Breast epithelium (tissue), 4 donors: Measurements from ENCODE around the gene BBS12. TPM values are rescaled to one million over a fixed set of nuclear protein-coding genes. Genes with fewer than 3 reads are reported as not detected.

Experiments used
- DNase-seq, 2 donors: peaks; one replicate each; pipeline ENCODE4 v3.0.0-alpha.2; 2019; ENCODE audit warnings: low spot score in 2 of 2
- H3K27ac ChIP-seq, 2 donors: fragments of 200-600 bp; sonication (generic) in 1 of 2; one replicate each; pipeline ENCODE4 v1.5.1; 2016 to 2019; ENCODE audit warnings: mild to moderate bottlenecking in 1 of 2
- H3K27me3 ChIP-seq, 2 donors: fragments of 200-600 bp; sonication (generic) in 1 of 2; one replicate each; pipeline versions ENCODE4 v1.5.1 to v1.6.0; 2017 to 2019; ENCODE audit warnings: control low read depth in 1 of 2, mild to moderate bottlenecking in 1 of 2
- H3K36me3 ChIP-seq: fragments of 200-600 bp; one replicate; pipeline ENCODE4 v1.5.1; 2019
- H3K4me1 ChIP-seq, 2 donors: fragments of 200-600 bp; sonication (generic); one replicate each; pipeline ENCODE4 v1.5.1; 2016 to 2019; ENCODE audit warnings: control low read depth in 1 of 2
- H3K4me3 ChIP-seq, 3 donors: fragments of 200-600 bp; sonication (generic); 1 replicate in 2 of 3; 2 replicates in 1 of 3; pipeline ENCODE4 v1.5.1; 2016 to 2019; ENCODE audit warnings: mild to moderate bottlenecking in 3 of 3, moderate library complexity in 2 of 3
- H3K9me3 ChIP-seq, 2 donors: fragments of 200-600 bp; sonication (generic) in 1 of 2; one replicate each; pipeline ENCODE4 v1.5.1; 2016 to 2019; ENCODE audit warnings: control low read depth in 1 of 2
- CTCF ChIP-seq, 3 donors: fragments of 450-650 bp; IDR thresholded peaks; one replicate each; pipeline ENCODE4 v1.5.1; 2016 to 2017; ENCODE audit warnings: antibody characterized with exemption in 3 of 3, mild to moderate bottlenecking in 3 of 3, moderate library complexity in 3 of 3
- POLR2A ChIP-seq: fragments of 450-650 bp; IDR thresholded peaks from one replicate; pipeline ENCODE4 v1.6.1; 2016; ENCODE audit warnings: antibody characterized with exemption, mild to moderate bottlenecking, moderate library complexity
- POLR2AphosphoS5 ChIP-seq, 3 donors: sonication (generic); formaldehyde crosslinking; IDR thresholded peaks; one replicate each; pipeline ENCODE4 v1.6.1; 2017; ENCODE audit warnings: antibody characterized with exemption in 3 of 3
- intact Hi-C: fragments of 100-400 bp; cut with DNase I; formaldehyde crosslinking; loops from one replicate; pipeline ENCODE4 v1.15.1; 2023; ENCODE audit warnings: low total_unique reads
- total RNA-seq, 3 donors: library from RNA; depleted of rRNA; stranded (reverse); fragments of >200 nt; gene quantifications; one replicate each; pipeline ENCODE4 v1.1.0, GENCODE V29; 2016

Gene BBS12
- total RNA-seq, 3 donors from 2014 or later, result 2.7 to 15.2 (median 5.6) TPM

GRCh38 chr4:122772986-122773385 lies 40.5 kb downstream of the BBS12 start:
- no peak for DNase-seq
- Histone ChIP-seq H3K4me1 (peaks cover 0 to 4% of the 10 kb centered on the region in 2 donors), H3K27me3 (no peaks in the 10 kb centered on the region), H3K9me3 (no peaks in the 10 kb centered on the region), H3K4me3 (no peak overlapping the region), H3K27ac (peak overlapping the region in 1 of 2 donors; percentile 19), H3K36me3 (no peaks in the 10 kb centered on the region)
- no peak for TF ChIP-seq CTCF (IDR thresholded peaks at IDR 0.05)
- TF ChIP-seq POLR2AphosphoS5 (IDR thresholded peaks at IDR 0.05), result no peak
- no peak for TF ChIP-seq POLR2A
- intact Hi-C loops, result no loop called here

GRCh38 chr4:122775039-122775438 lies 42.5 kb downstream of the BBS12 start:
- Histone ChIP-seq H3K27me3 (no peaks in the 10 kb centered on the region), H3K36me3 (no peaks in the 10 kb centered on the region), H3K4me1 (peaks cover 0 to 4% of the 10 kb centered on the region in 2 donors), H3K9me3 (no peaks in the 10 kb centered on the region), H3K4me3 (no peak overlapping the region), H3K27ac (no peak overlapping the region)
- DNase-seq, result no peak
- TF ChIP-seq POLR2A (no peak), CTCF (IDR thresholded peaks at IDR 0.05) (no peak), POLR2AphosphoS5 (IDR thresholded peaks at IDR 0.05) (no peak)
- intact Hi-C loops, result no loop called here

- no peak for TF ChIP-seq CTCF (IDR thresholded peaks at IDR 0.05)
- TF ChIP-seq POLR2A, result no peak
- no peak for TF ChIP-seq POLR2AphosphoS5 (IDR thresholded peaks at IDR 0.05)
- H3K27me3 ChIP-seq, result no peaks in the 10 kb centered on the region
- H3K9me3 ChIP-seq, result no peaks in the 10 kb centered on the region
- no peak for DNase-seq
- H3K36me3 ChIP-seq, result no peaks in the 10 kb centered on the region
- intact Hi-C loops, result no loop called here
- no peak overlapping the region for H3K4me3 ChIP-seq
- H3K4me1 ChIP-seq, result peaks cover 0 to 4% of the 10 kb centered on the region in 2 donors
- H3K27ac ChIP-seq, result no peak overlapping the region
Observed at GRCh38 chr4:122775987-122776836, 43.7 kb downstream of the BBS12 start.

GRCh38 chr4:122776916-122777315 lies 44.4 kb downstream of the BBS12 start:
- H3K4me3 ChIP-seq, result no peak overlapping the region
- no peaks in the 10 kb centered on the region for H3K27me3 ChIP-seq
- H3K27ac ChIP-seq, result no peak overlapping the region
- no peak for DNase-seq
- H3K4me1 ChIP-seq, result peaks cover 0 to 4% of the 10 kb centered on the region in 2 donors
- H3K36me3 ChIP-seq, result no peaks in the 10 kb centered on the region
- intact Hi-C loops, result no loop called here
- TF ChIP-seq POLR2A (no peak), CTCF (IDR thresholded peaks at IDR 0.05) (no peak), POLR2AphosphoS5 (IDR thresholded peaks at IDR 0.05) (no peak)
- no peaks in the 10 kb centered on the region for H3K9me3 ChIP-seq

- TF ChIP-seq POLR2A (no peak), POLR2AphosphoS5 (IDR thresholded peaks at IDR 0.05) (no peak), CTCF (IDR thresholded peaks at IDR 0.05) (no peak)
- intact Hi-C loops, result no loop called here
- Histone ChIP-seq H3K4me3 (no peak overlapping the region), H3K4me1 (no peaks in the 10 kb centered on the region), H3K36me3 (no peaks in the 10 kb centered on the region), H3K9me3 (no peaks in the 10 kb centered on the region), H3K27ac (no peak overlapping the region), H3K27me3 (no peaks in the 10 kb centered on the region)
- DNase-seq, result no peak
Observed at GRCh38 chr4:122777846-122778673, 45.6 kb downstream of the BBS12 start.
